HEK293 (cell line): ENCODE measurements around the gene SELPLG.

Source experiments
- CTCF ChIA-PET: fragments of 350-600 bp; formaldehyde crosslinking; extraction: SDS; loops from one replicate; lab custom pipeline; 2021; ENCODE audit warnings: antibody characterized with exemption; lab: Yijun Ruan, JAX
- POLR2A ChIA-PET: fragments of 300-600 bp; formaldehyde crosslinking; extraction: SDS; loops from one replicate; lab custom pipeline; 2020; ENCODE audit warnings: antibody characterized with exemption, inconsistent platforms; lab: Yijun Ruan, JAX
- H3K27ac ChIP-seq: fragments of 200-500 bp; sonication (Bioruptor generic); 2 replicates; pipeline ENCODE4 v1.5.1; 2014; ENCODE audit warnings: low read depth, low read length, control low read depth, inconsistent platforms; ENCODE audit errors: extremely low read depth
- H3K36me3 ChIP-seq, 2 experiments: fragments of 200-500 bp in 1 of 2; sonication (Bioruptor generic) in 1 of 2; 1 replicate in 1 of 2; 2 replicates in 1 of 2; pipeline ENCODE4 v1.5.1; 2014 to 2017; ENCODE audit warnings: inconsistent platforms in 2 of 2, low read length in 2 of 2; ENCODE audit not compliant: control insufficient read depth in 2 of 2, insufficient read depth in 1 of 2
- H3K4me1 ChIP-seq: fragments of 200-500 bp; sonication (Bioruptor generic); 2 replicates; pipeline ENCODE4 v1.5.1; 2014; ENCODE audit warnings: mild to moderate bottlenecking, low read length, inconsistent platforms; ENCODE audit not compliant: control insufficient read depth, insufficient read depth
- H3K4me3 ChIP-seq: 2 replicates; pipeline ENCODE4 v1.5.1; 2011; ENCODE audit warnings: low read depth, mild to moderate bottlenecking, control low read depth, low read length, moderate library complexity
- H3K9me3 ChIP-seq: fragments of 200-500 bp; sonication (Bioruptor generic); 2 replicates; pipeline ENCODE4 v1.5.1; 2014; ENCODE audit warnings: low read depth, low read length, inconsistent platforms; ENCODE audit not compliant: control insufficient read depth, insufficient read depth
- BCL11A ChIP-seq: fragments of 450-650 bp; formaldehyde crosslinking; IDR thresholded peaks from 2 replicates; pipeline ENCODE4 v1.5.1; 2016; ENCODE audit warnings: low read depth, missing biosample characterization, missing genetic modification characterization
- GLI4 ChIP-seq: fragments of 450-650 bp; formaldehyde crosslinking; IDR thresholded peaks from 2 replicates; pipeline ENCODE4 v1.5.1; 2016; ENCODE audit warnings: missing biosample characterization, missing genetic modification characterization
- HOXD13 ChIP-seq: sonication (generic); formaldehyde crosslinking; IDR thresholded peaks from 2 replicates; pipeline ENCODE4 v1.8.0; 2022; ENCODE audit warnings: missing genetic modification reagents, borderline replicate concordance
- IKZF3 ChIP-seq: fragments of 450-650 bp; IDR thresholded peaks from 2 replicates; pipeline ENCODE4 v1.5.0; 2018; ENCODE audit warnings: missing biosample characterization, mild to moderate bottlenecking, missing genetic modification characterization, moderate library complexity
- KLF10 ChIP-seq: fragments of 450-650 bp; IDR thresholded peaks from 2 replicates; pipeline ENCODE4 v1.5.1; 2018; ENCODE audit warnings: missing biosample characterization, mild to moderate bottlenecking, missing genetic modification characterization
- KLF16 ChIP-seq: fragments of 450-650 bp; formaldehyde crosslinking; IDR thresholded peaks from 2 replicates; pipeline ENCODE4 v1.5.1; 2017; ENCODE audit warnings: missing biosample characterization, missing genetic modification characterization
- MZF1 ChIP-seq: fragments of 450-650 bp; formaldehyde crosslinking; IDR thresholded peaks from 2 replicates; pipeline ENCODE4 v1.5.1; 2017; ENCODE audit warnings: missing biosample characterization, missing genetic modification characterization, borderline replicate concordance
- SCRT1 ChIP-seq: fragments of 450-650 bp; formaldehyde crosslinking; IDR thresholded peaks from 2 replicates; pipeline ENCODE4 v1.5.1; 2016; ENCODE audit warnings: missing biosample characterization, missing genetic modification characterization, borderline replicate concordance
- ZBTB17 ChIP-seq: fragments of 450-650 bp; formaldehyde crosslinking; IDR thresholded peaks from 2 replicates; pipeline ENCODE4 v1.5.1; 2016; ENCODE audit warnings: missing biosample characterization, missing genetic modification characterization
- ZBTB21 ChIP-seq: fragments of 450-650 bp; formaldehyde crosslinking; IDR thresholded peaks from 2 replicates; pipeline ENCODE4 v1.5.1; 2017; ENCODE audit warnings: missing biosample characterization, missing genetic modification characterization
- ZBTB8A ChIP-seq: fragments of 450-650 bp; formaldehyde crosslinking; IDR thresholded peaks from 2 replicates; pipeline ENCODE4 v1.5.1; 2016; ENCODE audit warnings: missing biosample characterization, missing genetic modification characterization
- ZFP69B ChIP-seq: fragments of 450-650 bp; formaldehyde crosslinking; IDR thresholded peaks from 2 replicates; pipeline ENCODE4 v1.5.1; 2016; ENCODE audit warnings: missing biosample characterization, missing genetic modification characterization
- ZIC2 ChIP-seq: fragments of 450-650 bp; formaldehyde crosslinking; IDR thresholded peaks from 2 replicates; pipeline ENCODE4 v1.5.1; 2016; ENCODE audit warnings: missing biosample characterization, missing genetic modification characterization
- ZNF112 ChIP-seq: fragments of 450-650 bp; formaldehyde crosslinking; IDR thresholded peaks from 2 replicates; pipeline ENCODE4 v1.5.0; 2017; ENCODE audit warnings: missing biosample characterization, missing genetic modification characterization
- ZNF155 ChIP-seq: fragments of 450-650 bp; formaldehyde crosslinking; IDR thresholded peaks from 2 replicates; pipeline ENCODE4 v1.5.1; 2016; ENCODE audit warnings: missing biosample characterization, missing genetic modification characterization
- ZNF549 ChIP-seq: fragments of 450-650 bp; IDR thresholded peaks from 2 replicates; pipeline ENCODE4 v1.5.1; 2018; ENCODE audit warnings: missing biosample characterization, missing genetic modification characterization, mild to moderate bottlenecking, inconsistent platforms, moderate library complexity
- ZNF560 ChIP-seq: fragments of 450-650 bp; formaldehyde crosslinking; IDR thresholded peaks from 2 replicates; pipeline ENCODE4 v1.5.1; 2017; ENCODE audit warnings: missing biosample characterization, missing genetic modification characterization, borderline replicate concordance
- ZNF830 ChIP-seq: fragments of 450-650 bp; IDR thresholded peaks from 2 replicates; pipeline ENCODE4 v1.5.0; 2018; ENCODE audit warnings: missing biosample characterization, missing genetic modification characterization, low read depth, mild to moderate bottlenecking, moderate library complexity
- ZSCAN30 ChIP-seq: fragments of 450-650 bp; IDR thresholded peaks from 2 replicates; pipeline ENCODE4 v1.5.1; 2018; ENCODE audit warnings: missing biosample characterization, mild to moderate bottlenecking, missing genetic modification characterization, moderate library complexity
- TF ChIP-seq, protein P1 (sequence below): fragments of 450-650 bp; formaldehyde crosslinking; IDR thresholded peaks from 2 replicates; pipeline ENCODE4 v1.5.1; 2016; ENCODE audit warnings: missing biosample characterization, missing genetic modification characterization
- TF ChIP-seq, protein P2 (sequence below): fragments of 450-650 bp; formaldehyde crosslinking; IDR thresholded peaks from 2 replicates; pipeline ENCODE4 v1.5.1; 2016; ENCODE audit warnings: missing biosample characterization, missing genetic modification characterization, borderline replicate concordance
- TF ChIP-seq, protein P3 (sequence below): fragments of 450-650 bp; formaldehyde crosslinking; IDR thresholded peaks from 2 replicates; pipeline ENCODE4 v1.5.0; 2017; ENCODE audit warnings: missing biosample characterization, missing genetic modification characterization, borderline replicate concordance
- TF ChIP-seq, protein P4 (sequence below): fragments of 450-650 bp; formaldehyde crosslinking; IDR thresholded peaks from 2 replicates; pipeline ENCODE4 v1.5.1; 2016; ENCODE audit warnings: missing biosample characterization, missing genetic modification characterization

SELPLG gene

DNA sequence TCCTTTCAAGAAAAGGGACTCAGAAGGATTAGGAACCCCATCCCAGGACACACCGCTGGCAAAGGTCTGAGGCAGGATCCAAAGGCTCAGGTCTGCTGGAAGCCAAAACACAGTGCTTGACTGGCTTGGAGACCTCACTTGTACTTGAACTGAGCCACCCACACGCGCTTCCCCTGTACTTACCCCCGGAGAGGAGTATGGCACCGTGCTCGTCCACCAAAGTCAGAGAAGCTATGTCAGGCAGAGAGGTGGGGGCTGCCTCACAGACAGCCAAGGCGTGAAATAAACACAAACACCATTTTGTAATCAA is 11.1 kb upstream of the SELPLG start:
- H3K36me3 ChIP-seq: peaks cover 0 to 55% of the 10 kb centered on the region in 2 experiments; a peak in 1 of 3 replicates
- H3K27ac ChIP-seq: no peak overlapping the region
- no peak for TF ChIP-seq KLF10 (tag by site-specific recombination)
- TF ChIP-seq IKZF3 (tag by site-specific recombination): no peak
- no peak for TF ChIP-seq ZNF830 (tag by site-specific recombination)
- TF ChIP-seq, protein P1, sequence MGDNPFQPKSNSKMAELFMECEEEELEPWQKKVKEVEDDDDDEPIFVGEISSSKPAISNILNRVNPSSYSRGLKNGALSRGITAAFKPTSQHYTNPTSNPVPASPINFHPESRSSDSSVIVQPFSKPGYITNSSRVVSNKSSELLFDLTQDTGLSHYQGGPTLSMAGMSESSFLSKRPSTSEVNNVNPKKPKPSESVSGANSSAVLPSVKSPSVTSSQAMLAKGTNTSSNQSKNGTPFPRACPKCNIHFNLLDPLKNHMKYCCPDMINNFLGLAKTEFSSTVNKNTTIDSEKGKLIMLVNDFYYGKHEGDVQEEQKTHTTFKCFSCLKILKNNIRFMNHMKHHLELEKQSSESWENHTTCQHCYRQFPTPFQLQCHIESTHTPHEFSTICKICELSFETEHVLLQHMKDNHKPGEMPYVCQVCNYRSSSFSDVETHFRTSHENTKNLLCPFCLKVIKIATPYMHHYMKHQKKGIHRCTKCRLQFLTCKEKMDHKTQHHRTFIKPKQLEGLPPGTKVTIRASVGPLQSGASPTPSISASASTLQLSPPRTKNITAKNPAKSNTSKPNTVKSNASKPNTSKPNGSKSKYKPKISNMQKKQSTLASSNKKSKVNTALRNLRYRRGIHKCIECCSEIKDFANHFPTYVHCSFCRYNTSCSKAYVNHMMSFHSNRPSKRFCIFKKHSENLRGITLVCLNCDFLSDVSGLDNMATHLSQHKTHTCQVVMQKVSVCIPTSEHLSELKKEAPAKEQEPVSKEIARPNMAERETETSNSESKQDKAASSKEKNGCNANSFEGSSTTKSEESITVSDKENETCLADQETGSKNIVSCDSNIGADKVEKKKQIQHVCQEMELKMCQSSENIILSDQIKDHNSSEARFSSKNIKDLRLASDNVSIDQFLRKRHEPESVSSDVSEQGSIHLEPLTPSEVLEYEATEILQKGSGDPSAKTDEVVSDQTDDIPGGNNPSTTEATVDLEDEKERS (tag by site-specific recombination): no peak
- TF ChIP-seq MZF1 (tag by site-specific recombination): no peak
- TF ChIP-seq GLI4 (tag by site-specific recombination): no peak
- no peak for TF ChIP-seq HOXD13 (CRISPR knock-in tag)
- no peak for TF ChIP-seq ZBTB21 (tag by site-specific recombination)
- no peak for TF ChIP-seq ZNF549
- TF ChIP-seq ZFP69B (tag by site-specific recombination): no peak
- no peak for TF ChIP-seq BCL11A
- ChIA-PET POLR2A (no interaction called here), CTCF (interaction anchor here (0.7 to 1.1 kb wide), 2 partner anchors 27 to 985 kb away, joined by 3 read pairs; no protein-coding TSS in a partner anchor)
- H3K4me3 ChIP-seq: no peak overlapping the region
- H3K9me3 ChIP-seq: no peaks in the 10 kb centered on the region
- no peaks in the 10 kb centered on the region for H3K4me1 ChIP-seq

DNA sequence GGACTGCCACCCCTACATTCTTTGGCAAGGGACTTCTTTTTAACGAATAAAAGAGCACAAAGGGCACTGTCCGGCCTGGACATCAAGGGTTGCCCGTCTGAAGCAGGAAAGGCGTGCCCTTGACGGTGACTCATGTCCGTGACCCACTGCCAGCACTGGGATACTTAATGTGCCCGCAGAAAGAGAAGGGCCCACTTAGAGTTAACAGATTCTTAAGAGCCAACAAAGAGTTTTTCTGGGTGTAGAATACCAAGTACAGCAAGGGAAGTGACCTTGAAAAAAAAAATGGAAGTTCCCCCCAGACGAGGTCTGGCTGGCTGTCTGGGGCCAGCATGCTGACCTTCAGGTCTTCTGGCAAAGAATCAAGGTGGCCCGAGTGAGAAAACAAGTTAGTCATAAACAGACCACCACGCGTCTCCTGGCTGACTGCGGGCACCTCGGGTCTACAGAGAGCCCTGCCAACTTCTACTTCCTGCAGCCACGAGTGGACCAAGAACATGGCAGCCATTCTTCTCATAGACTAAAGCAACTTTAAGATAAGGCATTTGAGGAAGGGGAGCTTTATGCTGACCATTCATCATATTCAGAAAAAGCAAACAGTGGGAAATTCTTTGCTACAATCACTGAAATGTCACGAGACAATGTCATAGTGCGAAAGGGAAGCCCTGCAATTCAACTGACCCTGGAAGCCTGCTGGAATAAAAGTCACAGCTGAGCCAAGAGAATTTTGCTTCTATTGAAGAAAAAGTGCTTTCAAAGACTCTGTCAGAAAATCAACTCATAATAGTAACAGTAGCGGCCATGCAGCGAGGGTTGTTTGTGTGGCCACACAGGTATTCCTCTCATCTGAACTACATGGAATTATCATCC is 10.5 kb upstream of the SELPLG start:
- H3K36me3 ChIP-seq: peaks cover 0 to 49% of the 10 kb centered on the region in 2 experiments; a peak in 1 of 3 replicates
- H3K27ac ChIP-seq: no peak overlapping the region
- CTCF ChIA-PET: interaction anchor here (0.7 to 1.1 kb wide), 2 partner anchors 26 to 985 kb away, joined by 3 read pairs; no protein-coding TSS in a partner anchor
- POLR2A ChIA-PET: no interaction called here
- H3K9me3 ChIP-seq: no peaks in the 10 kb centered on the region
- TF ChIP-seq ZIC2 (tag by site-specific recombination): no peak
- TF ChIP-seq SCRT1: no peak
- TF ChIP-seq, protein P2, sequence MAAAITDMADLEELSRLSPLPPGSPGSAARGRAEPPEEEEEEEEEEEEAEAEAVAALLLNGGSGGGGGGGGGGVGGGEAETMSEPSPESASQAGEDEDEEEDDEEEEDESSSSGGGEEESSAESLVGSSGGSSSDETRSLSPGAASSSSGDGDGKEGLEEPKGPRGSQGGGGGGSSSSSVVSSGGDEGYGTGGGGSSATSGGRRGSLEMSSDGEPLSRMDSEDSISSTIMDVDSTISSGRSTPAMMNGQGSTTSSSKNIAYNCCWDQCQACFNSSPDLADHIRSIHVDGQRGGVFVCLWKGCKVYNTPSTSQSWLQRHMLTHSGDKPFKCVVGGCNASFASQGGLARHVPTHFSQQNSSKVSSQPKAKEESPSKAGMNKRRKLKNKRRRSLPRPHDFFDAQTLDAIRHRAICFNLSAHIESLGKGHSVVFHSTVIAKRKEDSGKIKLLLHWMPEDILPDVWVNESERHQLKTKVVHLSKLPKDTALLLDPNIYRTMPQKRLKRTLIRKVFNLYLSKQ (tag by site-specific recombination): no peak
- TF ChIP-seq ZNF155 (tag by site-specific recombination): no peak
- no peak for TF ChIP-seq ZNF112 (tag by site-specific recombination)
- no peak for TF ChIP-seq KLF16 (tag by site-specific recombination)
- TF ChIP-seq ZNF560 (tag by site-specific recombination): no peak
- no peak for TF ChIP-seq ZSCAN30 (tag by site-specific recombination)
- TF ChIP-seq ZBTB17 (tag by site-specific recombination): no peak
- TF ChIP-seq, protein P3, sequence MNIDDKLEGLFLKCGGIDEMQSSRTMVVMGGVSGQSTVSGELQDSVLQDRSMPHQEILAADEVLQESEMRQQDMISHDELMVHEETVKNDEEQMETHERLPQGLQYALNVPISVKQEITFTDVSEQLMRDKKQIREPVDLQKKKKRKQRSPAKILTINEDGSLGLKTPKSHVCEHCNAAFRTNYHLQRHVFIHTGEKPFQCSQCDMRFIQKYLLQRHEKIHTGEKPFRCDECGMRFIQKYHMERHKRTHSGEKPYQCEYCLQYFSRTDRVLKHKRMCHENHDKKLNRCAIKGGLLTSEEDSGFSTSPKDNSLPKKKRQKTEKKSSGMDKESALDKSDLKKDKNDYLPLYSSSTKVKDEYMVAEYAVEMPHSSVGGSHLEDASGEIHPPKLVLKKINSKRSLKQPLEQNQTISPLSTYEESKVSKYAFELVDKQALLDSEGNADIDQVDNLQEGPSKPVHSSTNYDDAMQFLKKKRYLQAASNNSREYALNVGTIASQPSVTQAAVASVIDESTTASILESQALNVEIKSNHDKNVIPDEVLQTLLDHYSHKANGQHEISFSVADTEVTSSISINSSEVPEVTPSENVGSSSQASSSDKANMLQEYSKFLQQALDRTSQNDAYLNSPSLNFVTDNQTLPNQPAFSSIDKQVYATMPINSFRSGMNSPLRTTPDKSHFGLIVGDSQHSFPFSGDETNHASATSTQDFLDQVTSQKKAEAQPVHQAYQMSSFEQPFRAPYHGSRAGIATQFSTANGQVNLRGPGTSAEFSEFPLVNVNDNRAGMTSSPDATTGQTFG (tag by site-specific recombination): no peak
- TF ChIP-seq, protein P1 (tag by site-specific recombination): no peak
- no peak for TF ChIP-seq ZBTB8A (tag by site-specific recombination)
- TF ChIP-seq, protein P4, sequence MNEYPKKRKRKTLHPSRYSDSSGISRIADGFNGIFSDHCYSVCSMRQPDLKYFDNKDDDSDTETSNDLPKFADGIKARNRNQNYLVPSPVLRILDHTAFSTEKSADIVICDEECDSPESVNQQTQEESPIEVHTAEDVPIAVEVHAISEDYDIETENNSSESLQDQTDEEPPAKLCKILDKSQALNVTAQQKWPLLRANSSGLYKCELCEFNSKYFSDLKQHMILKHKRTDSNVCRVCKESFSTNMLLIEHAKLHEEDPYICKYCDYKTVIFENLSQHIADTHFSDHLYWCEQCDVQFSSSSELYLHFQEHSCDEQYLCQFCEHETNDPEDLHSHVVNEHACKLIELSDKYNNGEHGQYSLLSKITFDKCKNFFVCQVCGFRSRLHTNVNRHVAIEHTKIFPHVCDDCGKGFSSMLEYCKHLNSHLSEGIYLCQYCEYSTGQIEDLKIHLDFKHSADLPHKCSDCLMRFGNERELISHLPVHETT (tag by site-specific recombination): no peak
- no peak overlapping the region for H3K4me3 ChIP-seq
- no peaks in the 10 kb centered on the region for H3K4me1 ChIP-seq
